ENCODE measurements around the gene SLC9A9. TPM values are rescaled to one million over a fixed set of nuclear protein-coding genes. Genes with fewer than 3 reads are reported as not detected.

Gene SLC9A9
- polyA plus RNA-seq, 1 donor (not counting 4 experiments of a cell fraction or from before 2014, with no cell fraction given), result 5.2 TPM

DNA sequence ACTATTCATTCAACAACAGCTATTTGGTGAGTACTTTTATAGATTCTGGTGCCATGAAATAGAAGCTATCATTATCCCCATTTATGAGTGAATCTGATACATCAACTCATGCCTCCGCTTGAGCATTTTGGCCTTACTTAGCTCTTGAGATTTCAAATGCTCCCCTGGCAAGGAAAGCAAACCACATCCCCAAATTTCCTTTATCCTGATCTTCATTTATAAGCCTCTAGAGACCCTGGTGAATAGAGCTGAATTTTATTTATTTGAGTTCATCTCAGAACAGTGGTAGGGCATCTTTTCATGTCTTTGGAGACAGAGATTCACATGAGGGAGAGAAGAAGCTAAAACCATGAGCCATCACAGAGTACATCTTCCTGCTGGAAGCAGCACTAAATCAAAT, 317.2 kb downstream of the SLC9A9 start:
- H3K36me3 ChIP-seq (ENCODE audit: control insufficient read depth in 2 of 2, extremely low read depth in 1 of 2, insufficient read depth in 2 of 2, low read length in 2 of 2), result no peaks in the 10 kb centered on the region
- no peak for FAIRE-seq

DNA sequence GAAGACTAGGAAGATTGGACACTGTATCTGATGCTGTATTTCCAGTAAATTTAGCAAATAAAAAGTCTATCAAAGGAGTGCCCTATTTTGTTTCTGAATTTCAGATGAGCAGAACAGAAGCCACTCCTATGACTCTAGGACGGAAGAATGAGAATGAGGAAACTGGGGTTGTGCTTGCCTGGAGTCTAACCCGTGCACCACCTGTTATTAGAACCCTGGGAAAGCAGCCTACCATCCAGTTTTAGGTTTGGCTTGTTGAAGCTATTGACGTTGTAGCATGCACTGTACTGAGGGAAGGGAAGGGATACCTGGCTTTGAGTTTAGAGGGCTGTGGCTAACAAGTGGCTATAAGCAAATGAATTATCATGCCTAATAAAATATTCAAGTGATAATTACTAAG, 318.5 kb downstream of the SLC9A9 start:
- DNase-seq (ENCODE audit: low read depth, low spot score) (no peak), FAIRE-seq (no peak)
- H3K27me3 ChIP-seq (ENCODE audit: control insufficient read depth, extremely low read depth, insufficient read depth, low read length), result no peaks in the 10 kb centered on the region
- no peak overlapping the region for H3K9ac ChIP-seq (ENCODE audit: control insufficient read depth, extremely low read depth, insufficient read depth, low read length)
- no peak overlapping the region for H3K4me2 ChIP-seq (ENCODE audit: control insufficient read depth, extremely low read depth, insufficient read depth, low read depth, low read length)
- no peaks in the 10 kb centered on the region for H3K9me3 ChIP-seq (ENCODE audit: control insufficient read depth, low read depth, low read length)
- H4K20me1 ChIP-seq (ENCODE audit: control insufficient read depth, extremely low read depth, insufficient read depth, low read length), result no peaks in the 10 kb centered on the region
- H3K4me1 ChIP-seq (ENCODE audit: control insufficient read depth, extremely low read depth, insufficient read depth, low read length), result no peaks in the 10 kb centered on the region
- H3K9me1 ChIP-seq (ENCODE audit: control insufficient read depth, extremely low read depth, insufficient read depth, low read length), result no peaks in the 10 kb centered on the region
- dilution Hi-C loops (cut with MboI; ENCODE audit: extremely low pct_ligation_motif_present, low sequenced_read_pairs), result no loop called here
- no peaks in the 10 kb centered on the region for H3K36me3 ChIP-seq (ENCODE audit: control insufficient read depth in 2 of 2, extremely low read depth in 1 of 2, insufficient read depth in 2 of 2, low read length in 2 of 2)
- no peak overlapping the region for H3K27ac ChIP-seq (ENCODE audit: control insufficient read depth, insufficient read depth, low read length)
- no peak overlapping the region for H3K4me3 ChIP-seq (ENCODE audit: control insufficient read depth in 2 of 3, extremely low read depth in 1 of 3, insufficient read depth in 2 of 3, low read depth in 1 of 3, low read length in 3 of 3)
- H3K79me2 ChIP-seq (ENCODE audit: control insufficient read depth, insufficient read depth, low read length), result no peaks in the 10 kb centered on the region
- TF ChIP-seq EZH2 (IDR thresholded peaks at IDR 0.05; ENCODE audit: low read length), result no peak
- TF ChIP-seq, protein P1, sequence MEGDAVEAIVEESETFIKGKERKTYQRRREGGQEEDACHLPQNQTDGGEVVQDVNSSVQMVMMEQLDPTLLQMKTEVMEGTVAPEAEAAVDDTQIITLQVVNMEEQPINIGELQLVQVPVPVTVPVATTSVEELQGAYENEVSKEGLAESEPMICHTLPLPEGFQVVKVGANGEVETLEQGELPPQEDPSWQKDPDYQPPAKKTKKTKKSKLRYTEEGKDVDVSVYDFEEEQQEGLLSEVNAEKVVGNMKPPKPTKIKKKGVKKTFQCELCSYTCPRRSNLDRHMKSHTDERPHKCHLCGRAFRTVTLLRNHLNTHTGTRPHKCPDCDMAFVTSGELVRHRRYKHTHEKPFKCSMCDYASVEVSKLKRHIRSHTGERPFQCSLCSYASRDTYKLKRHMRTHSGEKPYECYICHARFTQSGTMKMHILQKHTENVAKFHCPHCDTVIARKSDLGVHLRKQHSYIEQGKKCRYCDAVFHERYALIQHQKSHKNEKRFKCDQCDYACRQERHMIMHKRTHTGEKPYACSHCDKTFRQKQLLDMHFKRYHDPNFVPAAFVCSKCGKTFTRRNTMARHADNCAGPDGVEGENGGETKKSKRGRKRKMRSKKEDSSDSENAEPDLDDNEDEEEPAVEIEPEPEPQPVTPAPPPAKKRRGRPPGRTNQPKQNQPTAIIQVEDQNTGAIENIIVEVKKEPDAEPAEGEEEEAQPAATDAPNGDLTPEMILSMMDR (optimal IDR thresholded peaks at IDR 0.05 in 1 of 3, IDR thresholded peaks at IDR 0.05 in 1 of 3, conservative IDR thresholded peaks at IDR 0.05 in 1 of 3; ENCODE audit: extremely low read depth in 1 of 3, insufficient read depth in 2 of 3, low read length in 3 of 3), result no peak
- H2AFZ ChIP-seq (ENCODE audit: control insufficient read depth, low read length), result no peak overlapping the region

More for the DNA sequence above, 317.2 kb downstream of the SLC9A9 start:
- H2AFZ ChIP-seq (ENCODE audit: control insufficient read depth, low read length), result no peak overlapping the region
- dilution Hi-C loops (cut with MboI; ENCODE audit: extremely low pct_ligation_motif_present, low sequenced_read_pairs), result no loop called here
- no peak overlapping the region for H3K27ac ChIP-seq (ENCODE audit: control insufficient read depth, insufficient read depth, low read length)
- no peaks in the 10 kb centered on the region for H3K79me2 ChIP-seq (ENCODE audit: control insufficient read depth, insufficient read depth, low read length)
- no peaks in the 10 kb centered on the region for H3K9me1 ChIP-seq (ENCODE audit: control insufficient read depth, extremely low read depth, insufficient read depth, low read length)
- H3K9ac ChIP-seq (ENCODE audit: control insufficient read depth, extremely low read depth, insufficient read depth, low read length), result no peak overlapping the region
- no peaks in the 10 kb centered on the region for H4K20me1 ChIP-seq (ENCODE audit: control insufficient read depth, extremely low read depth, insufficient read depth, low read length)
- H3K4me3 ChIP-seq (ENCODE audit: control insufficient read depth in 2 of 3, extremely low read depth in 1 of 3, insufficient read depth in 2 of 3, low read depth in 1 of 3, low read length in 3 of 3), result no peak overlapping the region
- no peaks in the 10 kb centered on the region for H3K27me3 ChIP-seq (ENCODE audit: control insufficient read depth, extremely low read depth, insufficient read depth, low read length)
- no peaks in the 10 kb centered on the region for H3K4me1 ChIP-seq (ENCODE audit: control insufficient read depth, extremely low read depth, insufficient read depth, low read length)
- DNase-seq (ENCODE audit: low read depth, low spot score), result no peak
- H3K9me3 ChIP-seq (ENCODE audit: control insufficient read depth, low read depth, low read length), result no peaks in the 10 kb centered on the region
- TF ChIP-seq, protein P1 (optimal IDR thresholded peaks at IDR 0.05 in 1 of 3, IDR thresholded peaks at IDR 0.05 in 1 of 3, conservative IDR thresholded peaks at IDR 0.05 in 1 of 3; ENCODE audit: extremely low read depth in 1 of 3, insufficient read depth in 2 of 3, low read length in 3 of 3), result no peak
- TF ChIP-seq EZH2 (IDR thresholded peaks at IDR 0.05; ENCODE audit: low read length), result no peak
- H3K4me2 ChIP-seq (ENCODE audit: control insufficient read depth, extremely low read depth, insufficient read depth, low read depth, low read length), result no peak overlapping the region

Data from keratinocyte (primary cell).